Tibial nerve (tissue), 4 donors: ENCODE data around the gene PARD3B. TPM values are rescaled to one million over a fixed set of nuclear protein-coding genes. Genes with fewer than 3 reads are reported as not detected.

Experiments
- DNase-seq, 2 donors: peaks; one replicate each; pipeline ENCODE4 v3.0.0-alpha.2; 2019; ENCODE audit warnings: low spot score in 2 of 2
- H3K27ac ChIP-seq, 4 donors: fragments of 200-600 bp; sonication (generic) in 3 of 4; one replicate each; pipeline ENCODE4 v1.5.1; 2017 to 2019; ENCODE audit warnings: mild to moderate bottlenecking in 1 of 4
- H3K27me3 ChIP-seq, 2 donors: fragments of 200-600 bp; sonication (generic) in 1 of 2; one replicate each; pipeline versions ENCODE4 v1.5.1 to v1.6.0; 2017 to 2019
- H3K36me3 ChIP-seq, 3 donors: fragments of 200-600 bp; sonication (generic); one replicate each; pipeline ENCODE4 v1.5.1; 2018 to 2019
- H3K4me1 ChIP-seq, 4 donors: fragments of 200-600 bp; sonication (generic) in 3 of 4; one replicate each; pipeline ENCODE4 v1.5.1; 2017 to 2019
- H3K4me3 ChIP-seq, 4 donors: fragments of 200-600 bp; sonication (generic) in 3 of 4; one replicate each; pipeline ENCODE4 v1.5.1; 2017 to 2019; ENCODE audit warnings: mild to moderate bottlenecking in 1 of 4, moderate library complexity in 1 of 4
- H3K9me3 ChIP-seq, 4 donors: fragments of 200-600 bp; sonication (generic) in 3 of 4; one replicate each; pipeline ENCODE4 v1.5.1; 2017 to 2019
- EP300 ChIP-seq, 2 donors: sonication (generic); formaldehyde crosslinking; IDR thresholded peaks; one replicate each; pipeline ENCODE4 v1.6.1; 2017; ENCODE audit warnings: antibody characterized with exemption in 2 of 2, mild to moderate bottlenecking in 1 of 2
- POLR2A ChIP-seq, 2 donors: fragments of 450-650 bp; IDR thresholded peaks; one replicate each; pipeline ENCODE4 v1.6.1; 2017; ENCODE audit warnings: antibody characterized with exemption in 2 of 2, mild to moderate bottlenecking in 2 of 2, moderate library complexity in 2 of 2
- WGBS, 2 donors: methylation state at CpG; one replicate each; pipeline ENCODE4 v1.1.5; 2018; 5-methylcytosine and 5-hydroxymethylcytosine counted together
- total RNA-seq, 4 donors: library from RNA; depleted of rRNA; stranded (reverse); fragments of >200 nt; gene quantifications; one replicate each; pipeline ENCODE4 v1.1.0, GENCODE V29; 2016
- TF ChIP-seq, protein P1 (sequence below), 5 experiments: fragments of 200-600 bp in 3 of 5; fragments of 450-650 bp in 2 of 5; sonication (generic) in 3 of 5; IDR thresholded peaks; one replicate each; pipeline ENCODE4 v1.5.1; 2016 to 2019; ENCODE audit warnings: antibody characterized with exemption in 5 of 5, mild to moderate bottlenecking in 3 of 5, moderate library complexity in 2 of 5

The PARD3B gene
- total RNA-seq, 4 donors from 2014 or later, result 47.4 to 101 (median 64.8) TPM

GRCh38 chr2:205176546-205176945, 631.3 kb downstream of the PARD3B start:
- no peak for DNase-seq
- 63 to 77% methylated on average over 2 of the region's 2 CpGs for WGBS, 2 donors
- Histone ChIP-seq H3K36me3 (peaks cover 0 to 8% (median 0%) of the 10 kb centered on the region in 3 donors), H3K4me1 (no peaks in the 10 kb centered on the region), H3K27me3 (no peaks in the 10 kb centered on the region), H3K4me3 (no peak overlapping the region), H3K27ac (no peak overlapping the region), H3K9me3 (no peaks in the 10 kb centered on the region)
- TF ChIP-seq, protein P1, sequence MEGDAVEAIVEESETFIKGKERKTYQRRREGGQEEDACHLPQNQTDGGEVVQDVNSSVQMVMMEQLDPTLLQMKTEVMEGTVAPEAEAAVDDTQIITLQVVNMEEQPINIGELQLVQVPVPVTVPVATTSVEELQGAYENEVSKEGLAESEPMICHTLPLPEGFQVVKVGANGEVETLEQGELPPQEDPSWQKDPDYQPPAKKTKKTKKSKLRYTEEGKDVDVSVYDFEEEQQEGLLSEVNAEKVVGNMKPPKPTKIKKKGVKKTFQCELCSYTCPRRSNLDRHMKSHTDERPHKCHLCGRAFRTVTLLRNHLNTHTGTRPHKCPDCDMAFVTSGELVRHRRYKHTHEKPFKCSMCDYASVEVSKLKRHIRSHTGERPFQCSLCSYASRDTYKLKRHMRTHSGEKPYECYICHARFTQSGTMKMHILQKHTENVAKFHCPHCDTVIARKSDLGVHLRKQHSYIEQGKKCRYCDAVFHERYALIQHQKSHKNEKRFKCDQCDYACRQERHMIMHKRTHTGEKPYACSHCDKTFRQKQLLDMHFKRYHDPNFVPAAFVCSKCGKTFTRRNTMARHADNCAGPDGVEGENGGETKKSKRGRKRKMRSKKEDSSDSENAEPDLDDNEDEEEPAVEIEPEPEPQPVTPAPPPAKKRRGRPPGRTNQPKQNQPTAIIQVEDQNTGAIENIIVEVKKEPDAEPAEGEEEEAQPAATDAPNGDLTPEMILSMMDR (IDR thresholded peaks at IDR 0.05), result no peak
- TF ChIP-seq EP300 (IDR thresholded peaks at IDR 0.05) (no peak), POLR2A (IDR thresholded peaks at IDR 0.05) (no peak)

- no peak overlapping the region for H3K4me3 ChIP-seq
- no peaks in the 10 kb centered on the region for H3K9me3 ChIP-seq
- peaks cover 0 to under 1% (median 0%) of the 10 kb centered on the region in 3 donors for H3K36me3 ChIP-seq
- no peaks in the 10 kb centered on the region for H3K4me1 ChIP-seq
- DNase-seq, result no peak
- no peak overlapping the region for H3K27ac ChIP-seq
- TF ChIP-seq, protein P1 (IDR thresholded peaks at IDR 0.05), result no peak
- TF ChIP-seq POLR2A (IDR thresholded peaks at IDR 0.05), result no peak
- no peak for TF ChIP-seq EP300 (IDR thresholded peaks at IDR 0.05)
- H3K27me3 ChIP-seq, result no peaks in the 10 kb centered on the region
Measured at GRCh38 chr2:205177546-205177945, 632.3 kb downstream of the PARD3B start.

GRCh38 chr2:205180730-205181129, 635.5 kb downstream of the PARD3B start:
- no peaks in the 10 kb centered on the region for H3K27me3 ChIP-seq
- DNase-seq, result no peak
- TF ChIP-seq, protein P1 (IDR thresholded peaks at IDR 0.05), result no peak
- TF ChIP-seq EP300 (IDR thresholded peaks at IDR 0.05), result no peak
- TF ChIP-seq POLR2A (IDR thresholded peaks at IDR 0.05), result no peak
- WGBS, 2 donors, result 76 to 77% methylated on average over 3 of the region's 3 CpGs
- H3K27ac ChIP-seq, result no peak overlapping the region
- H3K4me1 ChIP-seq, result no peaks in the 10 kb centered on the region
- no peaks in the 10 kb centered on the region for H3K36me3 ChIP-seq
- no peaks in the 10 kb centered on the region for H3K9me3 ChIP-seq
- no peak overlapping the region for H3K4me3 ChIP-seq

- no peaks in the 10 kb centered on the region for H3K36me3 ChIP-seq
- no peak overlapping the region for H3K4me3 ChIP-seq
- no peaks in the 10 kb centered on the region for H3K27me3 ChIP-seq
- H3K4me1 ChIP-seq, result peaks cover 0 to 10% (median 4%) of the 10 kb centered on the region in 4 donors
- no peaks in the 10 kb centered on the region for H3K9me3 ChIP-seq
- H3K27ac ChIP-seq, result no peak overlapping the region
- no peak for DNase-seq
- TF ChIP-seq, protein P1 (IDR thresholded peaks at IDR 0.05), result no peak
- no peak for TF ChIP-seq POLR2A (IDR thresholded peaks at IDR 0.05)
- no peak for TF ChIP-seq EP300 (IDR thresholded peaks at IDR 0.05)
- 62 to 70% methylated on average over 6 of the region's 6 CpGs for whole genome bisulfite sequencing, 2 donors
Measured at GRCh38 chr2:205187731-205188130, 642.5 kb downstream of the PARD3B start.

DNA sequence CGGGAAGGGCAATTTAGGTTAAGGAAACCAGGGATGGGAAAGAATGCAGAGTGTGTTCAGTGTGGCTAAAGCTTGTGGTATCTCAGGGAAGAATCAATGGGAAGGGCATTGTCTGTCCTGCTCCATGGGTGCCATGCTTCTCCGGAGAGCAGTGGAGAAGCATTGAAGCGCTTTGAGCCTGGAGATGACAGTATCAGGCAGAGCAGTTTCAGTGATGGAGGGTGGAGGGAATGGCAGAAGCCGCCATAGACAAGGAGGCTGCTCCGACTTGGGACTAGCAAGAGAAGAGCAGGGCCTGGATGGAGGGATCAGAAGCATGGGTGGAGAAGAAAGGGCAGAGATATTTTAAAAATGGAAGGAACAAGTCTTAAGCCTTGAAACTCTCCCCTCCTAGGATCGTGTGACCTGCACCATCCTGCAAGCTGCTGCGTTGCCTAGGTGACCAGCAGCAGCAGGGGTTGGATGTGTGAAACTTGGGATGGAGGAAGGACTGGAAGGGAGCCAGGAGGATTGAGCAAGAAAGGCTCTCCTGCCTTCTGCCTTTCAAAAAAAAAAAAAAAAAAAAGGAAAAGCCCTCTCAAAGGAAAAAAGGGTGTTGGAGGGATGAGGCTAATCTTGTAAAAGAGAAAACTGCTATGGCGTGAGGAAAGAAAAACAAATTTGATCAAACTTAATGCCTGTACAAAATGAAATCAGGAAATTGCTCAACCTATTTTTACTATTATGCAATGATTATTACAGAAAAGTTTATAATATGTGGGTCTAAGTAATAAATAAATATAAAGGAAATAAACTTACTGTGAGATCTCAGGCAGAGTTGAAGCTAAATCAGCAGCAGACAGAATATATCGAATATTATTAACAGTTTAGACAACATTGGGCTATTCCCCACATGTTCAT, 643.2 kb downstream of the PARD3B start:
- Histone ChIP-seq H3K36me3 (peaks cover 0 to 5% (median 0%) of the 10 kb centered on the region in 3 donors), H3K27me3 (no peaks in the 10 kb centered on the region), H3K9me3 (no peaks in the 10 kb centered on the region), H3K27ac (no peak overlapping the region), H3K4me1 (peaks cover 0 to 10% (median 4%) of the 10 kb centered on the region in 4 donors), H3K4me3 (no peak overlapping the region)
- 77 to 80% methylated on average over 9 of the region's 9 CpGs for WGBS, 2 donors
- peak; percentile 37 to 70 for DNase-seq
- TF ChIP-seq, protein P1 (IDR thresholded peaks at IDR 0.05), result no peak
- TF ChIP-seq EP300 (IDR thresholded peaks at IDR 0.05) (no peak), POLR2A (IDR thresholded peaks at IDR 0.05) (no peak)
